ENCODE data around the gene GABRR1.

Gene GABRR1

DNA sequence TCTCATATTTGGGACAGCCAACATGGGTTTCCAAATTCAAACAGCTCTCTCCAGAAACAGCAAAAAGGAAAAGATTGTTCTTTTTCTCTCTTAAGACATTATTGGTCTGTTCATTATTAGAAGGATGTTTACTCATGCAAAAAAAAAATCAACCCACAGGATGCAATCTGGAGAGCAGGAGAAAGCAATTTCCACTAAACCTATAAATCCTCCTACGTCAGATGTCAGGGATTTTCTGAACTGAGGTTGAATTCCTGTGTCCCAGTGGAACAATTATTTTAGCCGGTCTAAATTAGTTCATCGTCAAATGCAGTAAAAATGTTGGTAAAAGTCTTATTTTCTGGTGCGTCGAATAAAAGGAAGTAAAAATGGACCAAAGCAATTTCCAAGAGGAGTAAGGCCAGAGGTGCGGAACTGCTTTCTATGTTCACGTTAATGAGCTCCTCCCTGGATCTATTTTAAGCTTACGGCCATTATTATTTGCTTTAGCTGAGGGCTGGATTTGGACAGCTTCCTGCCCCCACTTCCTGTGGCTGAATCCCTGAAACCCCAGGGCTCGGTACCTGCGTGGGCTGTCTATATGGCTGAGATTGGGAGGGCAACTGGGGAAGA, at the start of gene GABRR1:
TSS of gene GABRR1 (minus strand) at position 60 of the 612 bp plus-strand sequence. CDS start at position 24, 36 bp downstream.
- no peaks in the 10 kb centered on the region for H3K36me3 ChIP-seq
- TF ChIP-seq, protein P1, sequence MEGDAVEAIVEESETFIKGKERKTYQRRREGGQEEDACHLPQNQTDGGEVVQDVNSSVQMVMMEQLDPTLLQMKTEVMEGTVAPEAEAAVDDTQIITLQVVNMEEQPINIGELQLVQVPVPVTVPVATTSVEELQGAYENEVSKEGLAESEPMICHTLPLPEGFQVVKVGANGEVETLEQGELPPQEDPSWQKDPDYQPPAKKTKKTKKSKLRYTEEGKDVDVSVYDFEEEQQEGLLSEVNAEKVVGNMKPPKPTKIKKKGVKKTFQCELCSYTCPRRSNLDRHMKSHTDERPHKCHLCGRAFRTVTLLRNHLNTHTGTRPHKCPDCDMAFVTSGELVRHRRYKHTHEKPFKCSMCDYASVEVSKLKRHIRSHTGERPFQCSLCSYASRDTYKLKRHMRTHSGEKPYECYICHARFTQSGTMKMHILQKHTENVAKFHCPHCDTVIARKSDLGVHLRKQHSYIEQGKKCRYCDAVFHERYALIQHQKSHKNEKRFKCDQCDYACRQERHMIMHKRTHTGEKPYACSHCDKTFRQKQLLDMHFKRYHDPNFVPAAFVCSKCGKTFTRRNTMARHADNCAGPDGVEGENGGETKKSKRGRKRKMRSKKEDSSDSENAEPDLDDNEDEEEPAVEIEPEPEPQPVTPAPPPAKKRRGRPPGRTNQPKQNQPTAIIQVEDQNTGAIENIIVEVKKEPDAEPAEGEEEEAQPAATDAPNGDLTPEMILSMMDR (IDR thresholded peaks at IDR 0.05; ENCODE audit: low read depth, low read length) = no peak
- no peaks in the 10 kb centered on the region for H3K9me3 ChIP-seq (ENCODE audit: severe bottlenecking)
- H3K4me3 ChIP-seq (ENCODE audit: low read depth, low read length) = no peak within 1 kb of the TSS
- H3K27me3 ChIP-seq (ENCODE audit: insufficient read depth, low read depth, severe bottlenecking) = no peaks in the 10 kb centered on the region
- H3K27ac ChIP-seq = no peak within 1 kb of the TSS
- DNase-seq = no peak

DNA sequence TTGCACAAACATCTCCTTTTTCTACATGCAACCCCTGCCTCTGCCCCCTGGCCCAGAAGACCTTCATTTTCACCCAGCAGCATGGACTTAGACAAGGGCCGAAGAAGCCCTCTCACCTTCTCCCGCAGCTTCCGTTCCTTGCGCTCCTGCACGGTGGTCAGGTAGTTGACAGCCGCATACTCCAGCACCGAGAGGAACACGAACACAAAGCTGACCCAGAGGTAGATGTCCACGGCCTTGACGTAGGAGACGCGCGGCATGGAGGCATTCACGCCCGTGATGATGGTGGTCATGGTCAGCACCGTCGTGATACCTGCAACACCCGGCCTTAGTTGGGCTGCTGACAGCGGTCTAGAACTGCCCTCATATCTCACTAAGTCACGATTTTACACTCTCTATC, 47.1 kb upstream of the GABRR1 start:
- H3K27ac ChIP-seq = no peak overlapping the region
- TF ChIP-seq, protein P1 (IDR thresholded peaks at IDR 0.05; ENCODE audit: low read depth, low read length) = no peak
- H3K4me3 ChIP-seq (ENCODE audit: low read depth, low read length) = no peak overlapping the region
- no peaks in the 10 kb centered on the region for H3K36me3 ChIP-seq
- no peak for DNase-seq
- H3K9me3 ChIP-seq (ENCODE audit: severe bottlenecking) = no peaks in the 10 kb centered on the region
- no peaks in the 10 kb centered on the region for H3K27me3 ChIP-seq (ENCODE audit: insufficient read depth, low read depth, severe bottlenecking)

DNA sequence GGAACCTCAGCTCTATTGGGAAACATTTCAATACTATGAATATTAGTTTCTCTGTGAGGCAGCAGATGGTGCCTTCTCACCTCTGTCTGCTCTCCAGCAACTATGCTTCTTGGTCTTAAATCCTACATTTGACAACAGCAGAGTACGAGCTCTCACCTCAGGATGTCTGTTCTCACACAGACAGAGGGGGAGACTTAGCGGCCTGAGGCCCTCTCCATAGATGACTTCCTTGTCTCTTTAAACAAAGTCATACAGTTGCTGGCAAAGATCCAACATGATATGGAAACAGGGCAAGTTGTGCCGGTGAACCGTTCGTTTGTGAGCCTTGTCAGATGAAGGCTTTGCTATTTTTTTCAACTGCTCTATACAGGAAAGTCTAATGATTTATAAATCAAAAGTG, 43.7 kb upstream of the GABRR1 start:
- no peaks in the 10 kb centered on the region for H3K36me3 ChIP-seq
- peak overlapping the region; percentile 62 for H3K27ac ChIP-seq
- DNase-seq = peak; percentile 58
- no peak overlapping the region for H3K4me3 ChIP-seq (ENCODE audit: low read depth, low read length)
- H3K27me3 ChIP-seq (ENCODE audit: insufficient read depth, low read depth, severe bottlenecking) = no peaks in the 10 kb centered on the region
- TF ChIP-seq, protein P1 (IDR thresholded peaks at IDR 0.05; ENCODE audit: low read depth, low read length) = no peak
- H3K9me3 ChIP-seq (ENCODE audit: severe bottlenecking) = no peaks in the 10 kb centered on the region

DNA sequence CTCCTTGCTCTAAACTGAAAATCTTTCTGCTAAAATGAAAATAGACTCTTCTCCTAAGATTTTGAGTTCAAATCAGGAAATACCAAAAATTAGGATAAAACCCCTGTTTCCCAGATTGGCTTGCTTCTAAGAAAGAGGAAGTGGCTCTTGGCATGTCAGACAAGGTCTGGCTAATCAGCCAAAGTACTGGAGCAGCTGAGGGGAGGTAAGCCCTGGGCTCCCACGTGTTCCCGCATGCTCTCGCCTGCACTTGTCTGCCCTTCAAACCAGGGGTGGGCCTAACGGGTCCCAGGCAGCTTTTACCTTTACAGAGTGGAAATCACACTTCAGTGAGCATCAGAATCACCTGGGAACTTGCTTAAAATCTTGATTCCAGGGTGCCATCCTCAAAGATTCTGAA, 43.2 kb upstream of the GABRR1 start:
- Histone ChIP-seq H3K27me3 (ENCODE audit: insufficient read depth, low read depth, severe bottlenecking) (no peaks in the 10 kb centered on the region), H3K27ac (peak overlapping the region; percentile 62), H3K36me3 (no peaks in the 10 kb centered on the region), H3K4me3 (ENCODE audit: low read depth, low read length) (no peak overlapping the region), H3K9me3 (ENCODE audit: severe bottlenecking) (no peaks in the 10 kb centered on the region)
- TF ChIP-seq, protein P1 (IDR thresholded peaks at IDR 0.05; ENCODE audit: low read depth, low read length) = no peak
- peak; percentile 85 for DNase-seq

DNA sequence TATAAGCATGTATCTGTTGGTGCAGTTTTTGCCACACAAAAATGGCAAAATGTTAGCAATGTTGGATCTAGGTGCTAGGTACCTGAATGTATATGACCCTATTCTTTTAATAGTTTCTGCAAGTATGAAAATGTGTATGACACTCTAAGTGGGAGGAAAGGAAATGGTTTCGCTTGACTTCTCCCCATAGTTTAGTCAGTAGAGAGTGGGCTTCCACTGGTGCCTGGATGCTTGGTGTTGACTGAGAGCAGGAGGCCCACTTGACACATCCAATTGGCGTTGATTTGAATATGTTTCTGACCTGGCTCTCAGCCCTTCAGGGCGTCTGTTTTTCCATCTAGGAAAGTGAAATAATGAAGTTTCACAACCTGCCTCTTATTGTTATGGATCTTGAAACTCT, 41.8 kb upstream of the GABRR1 start:
- Histone ChIP-seq H3K27me3 (ENCODE audit: insufficient read depth, low read depth, severe bottlenecking) (no peaks in the 10 kb centered on the region), H3K27ac (no peak overlapping the region), H3K9me3 (ENCODE audit: severe bottlenecking) (no peaks in the 10 kb centered on the region), H3K4me3 (ENCODE audit: low read depth, low read length) (no peak overlapping the region), H3K36me3 (no peaks in the 10 kb centered on the region)
- TF ChIP-seq, protein P1 (IDR thresholded peaks at IDR 0.05; ENCODE audit: low read depth, low read length) = no peak
- no peak for DNase-seq

DNA sequence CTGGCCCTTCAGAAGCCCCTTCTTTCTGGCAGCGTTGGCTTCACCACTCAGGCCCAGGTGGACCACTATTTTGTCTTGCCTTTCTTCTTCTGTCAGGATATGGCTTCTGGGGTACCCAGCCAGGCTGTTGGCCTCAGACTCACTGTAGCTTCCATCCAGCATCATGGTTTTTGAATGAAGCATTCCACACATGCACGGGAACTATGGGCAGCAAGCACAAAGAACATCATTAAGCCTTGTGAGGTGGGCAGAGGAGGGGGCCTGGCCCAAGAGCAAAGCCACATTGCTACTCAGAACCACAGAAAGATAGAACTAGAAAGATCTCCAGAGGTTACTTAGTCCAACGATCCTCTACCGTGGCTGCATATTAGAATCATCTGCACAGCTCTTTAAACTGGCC, 40.6 kb upstream of the GABRR1 start:
- DNase-seq = no peak

More for the DNA sequence above, 40.6 kb upstream of the GABRR1 start:
- Histone ChIP-seq H3K4me3 (ENCODE audit: low read depth, low read length) (no peak overlapping the region), H3K9me3 (ENCODE audit: severe bottlenecking) (no peaks in the 10 kb centered on the region), H3K27me3 (ENCODE audit: insufficient read depth, low read depth, severe bottlenecking) (no peaks in the 10 kb centered on the region), H3K27ac (no peak overlapping the region), H3K36me3 (no peaks in the 10 kb centered on the region)
- TF ChIP-seq, protein P1 (IDR thresholded peaks at IDR 0.05; ENCODE audit: low read depth, low read length) = no peak
